AG09309 (cell line): ENCODE measurements around the gene DET1.

ENCODE experiments used
- DNase-seq: peaks from one replicate; pipeline ENCODE4 v3.0.0-alpha.2; 2010; ENCODE audit warnings: low read depth
- H3K4me3 ChIP-seq: 2 replicates; pipeline ENCODE4 v1.5.1; 2011; ENCODE audit warnings: mild to moderate bottlenecking, low read depth, low read length, moderate library complexity; ENCODE audit not compliant: control insufficient read depth
- TF ChIP-seq, protein P1 (sequence below): IDR thresholded peaks from 2 replicates; pipeline ENCODE4 v1.5.1; 2011; ENCODE audit warnings: mild to moderate bottlenecking, low read depth, low read length, inconsistent platforms; ENCODE audit not compliant: insufficient read depth, control insufficient read depth; ENCODE audit errors: missing control alignments

Gene DET1

DNA sequence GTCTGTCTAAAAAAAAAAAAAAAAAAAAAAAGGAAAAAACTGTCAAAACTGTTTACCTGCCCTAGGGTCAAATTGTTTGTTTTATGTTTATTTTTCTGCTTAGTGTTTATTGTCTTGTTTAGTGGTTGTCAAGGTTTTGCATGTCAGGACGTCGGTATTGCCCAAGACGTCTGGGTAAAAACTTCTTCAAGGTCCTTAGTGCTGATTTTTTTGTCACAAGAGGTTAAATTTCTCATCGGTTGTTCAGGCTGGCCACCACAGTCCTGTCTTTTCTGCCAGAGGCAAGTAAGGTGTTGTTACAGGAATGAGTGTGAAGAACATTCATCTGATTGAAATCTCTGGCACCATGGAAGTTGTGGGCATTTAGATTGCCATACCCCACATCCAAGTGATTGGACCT, 7.0 kb downstream of the DET1 start:
- no peak overlapping the region for H3K4me3 ChIP-seq
- TF ChIP-seq, protein P1, sequence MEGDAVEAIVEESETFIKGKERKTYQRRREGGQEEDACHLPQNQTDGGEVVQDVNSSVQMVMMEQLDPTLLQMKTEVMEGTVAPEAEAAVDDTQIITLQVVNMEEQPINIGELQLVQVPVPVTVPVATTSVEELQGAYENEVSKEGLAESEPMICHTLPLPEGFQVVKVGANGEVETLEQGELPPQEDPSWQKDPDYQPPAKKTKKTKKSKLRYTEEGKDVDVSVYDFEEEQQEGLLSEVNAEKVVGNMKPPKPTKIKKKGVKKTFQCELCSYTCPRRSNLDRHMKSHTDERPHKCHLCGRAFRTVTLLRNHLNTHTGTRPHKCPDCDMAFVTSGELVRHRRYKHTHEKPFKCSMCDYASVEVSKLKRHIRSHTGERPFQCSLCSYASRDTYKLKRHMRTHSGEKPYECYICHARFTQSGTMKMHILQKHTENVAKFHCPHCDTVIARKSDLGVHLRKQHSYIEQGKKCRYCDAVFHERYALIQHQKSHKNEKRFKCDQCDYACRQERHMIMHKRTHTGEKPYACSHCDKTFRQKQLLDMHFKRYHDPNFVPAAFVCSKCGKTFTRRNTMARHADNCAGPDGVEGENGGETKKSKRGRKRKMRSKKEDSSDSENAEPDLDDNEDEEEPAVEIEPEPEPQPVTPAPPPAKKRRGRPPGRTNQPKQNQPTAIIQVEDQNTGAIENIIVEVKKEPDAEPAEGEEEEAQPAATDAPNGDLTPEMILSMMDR, result no peak
- no peak for DNase-seq

DNA sequence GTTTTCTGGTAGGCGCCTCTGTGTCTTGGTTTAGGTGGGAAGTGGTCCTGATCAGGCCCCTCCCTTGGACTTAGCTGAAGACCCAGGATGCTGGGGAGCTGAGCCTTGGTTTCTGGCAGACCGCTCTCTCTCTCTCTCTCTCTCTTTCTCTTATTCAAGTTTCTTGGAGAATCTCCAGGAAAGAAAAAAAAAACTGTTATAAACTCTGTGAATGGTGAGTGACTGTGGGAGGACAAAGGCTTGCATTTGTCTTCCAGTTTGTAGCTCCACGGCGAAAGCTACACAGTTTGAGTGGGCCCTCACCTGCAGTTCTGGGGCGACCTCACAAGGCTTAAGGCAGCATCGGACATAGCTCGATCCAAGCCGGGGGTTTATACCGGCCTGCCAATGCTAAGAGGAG, 7.5 kb downstream of the DET1 start:
- no peak for DNase-seq
- TF ChIP-seq, protein P1, result no peak
- no peak overlapping the region for H3K4me3 ChIP-seq

GRCh38 chr15:88537591-88538317, 8.7 kb downstream of the DET1 start:
- TF ChIP-seq, protein P1, result no peak
- H3K4me3 ChIP-seq, result no peak overlapping the region
- DNase-seq, result no peak

GRCh38 chr15:88535607-88536313, 10.7 kb downstream of the DET1 start:
- no peak overlapping the region for H3K4me3 ChIP-seq
- TF ChIP-seq, protein P1, result no peak
- no peak for DNase-seq

DNA sequence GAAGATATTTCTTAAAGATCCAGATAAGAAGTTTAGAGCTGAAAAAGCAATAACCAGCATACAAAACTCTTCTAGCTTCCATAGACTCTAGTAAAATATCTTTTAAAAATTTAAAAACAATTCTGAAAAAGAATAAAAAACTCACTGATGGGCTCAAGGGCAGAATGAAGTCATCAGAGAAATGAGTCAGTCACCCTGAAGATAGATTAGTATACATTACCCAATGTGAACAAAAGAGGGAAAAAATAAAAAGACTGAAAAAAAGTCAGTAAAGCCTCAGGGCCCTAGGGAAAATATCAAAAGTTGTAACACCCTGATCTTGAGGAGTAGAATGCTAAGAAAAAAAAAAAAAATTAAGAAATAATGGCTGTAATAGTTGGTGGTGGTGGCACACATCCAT, 11.4 kb downstream of the DET1 start:
- DNase-seq, result no peak
- H3K4me3 ChIP-seq, result no peak overlapping the region
- TF ChIP-seq, protein P1, result no peak

- no peak overlapping the region for H3K4me3 ChIP-seq
- TF ChIP-seq, protein P1, result no peak
- no peak for DNase-seq
Measured at GRCh38 chr15:88533376-88533775, 13.1 kb downstream of the DET1 start.
